CD4-positive, alpha-beta T cell treated with Interleukin-6 at 100 ng/mL for 8 hours (primary cell): ENCODE data around the gene ADGRE2.

Source experiments
- DNase-seq: peaks from one replicate; pipeline ENCODE4 v3.0.0-alpha.2; 2020; ENCODE audit warnings: mixed read lengths, low spot score

Gene ADGRE2

GRCh38 chr19:14735915-14736314, 42.4 kb downstream of the ADGRE2 start:
- DNase-seq = no peak

DNA sequence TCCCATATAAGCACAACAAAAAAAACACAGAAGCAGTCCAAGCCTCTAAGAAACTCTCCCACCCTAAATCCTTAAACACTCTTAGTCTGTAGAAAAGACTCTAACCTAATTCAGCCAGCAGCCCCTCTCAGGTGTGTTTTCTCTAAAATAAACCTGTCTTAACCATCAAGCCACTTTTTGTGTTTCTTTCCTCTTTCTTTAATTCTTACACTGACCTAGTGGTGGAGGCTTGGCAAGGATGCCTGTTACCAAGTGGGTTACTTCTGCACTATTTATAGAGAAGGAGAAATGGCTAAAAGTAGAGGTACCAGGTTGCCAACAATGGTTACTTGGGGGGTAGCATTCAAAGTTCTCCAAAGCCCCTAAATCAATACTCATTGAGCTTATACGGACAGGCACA, 44.8 kb downstream of the ADGRE2 start:
- no peak for DNase-seq

DNA sequence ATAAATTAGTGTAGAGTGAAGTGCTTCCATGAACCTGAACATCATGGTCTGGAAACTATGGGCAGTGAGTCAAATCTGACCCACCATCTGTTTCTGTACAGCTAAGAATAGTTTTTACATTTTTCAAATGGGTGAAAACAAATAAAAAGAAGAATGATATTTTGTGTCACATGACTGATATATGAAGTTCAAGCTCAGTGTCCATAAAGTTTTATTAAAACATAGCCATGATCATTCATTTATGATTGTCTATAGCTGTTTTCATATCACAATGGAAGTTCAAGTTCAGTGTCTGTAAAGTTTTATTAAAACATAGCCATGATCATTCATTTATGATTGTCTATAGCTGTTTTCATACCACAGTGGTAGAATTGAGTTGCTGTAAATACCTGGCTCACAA, 45.9 kb downstream of the ADGRE2 start:
- DNase-seq = no peak

GRCh38 chr19:14731200-14731599, 47.2 kb downstream of the ADGRE2 start:
- no peak for DNase-seq

GRCh38 chr19:14728595-14728994, 49.8 kb downstream of the ADGRE2 start:
- no peak for DNase-seq

DNA sequence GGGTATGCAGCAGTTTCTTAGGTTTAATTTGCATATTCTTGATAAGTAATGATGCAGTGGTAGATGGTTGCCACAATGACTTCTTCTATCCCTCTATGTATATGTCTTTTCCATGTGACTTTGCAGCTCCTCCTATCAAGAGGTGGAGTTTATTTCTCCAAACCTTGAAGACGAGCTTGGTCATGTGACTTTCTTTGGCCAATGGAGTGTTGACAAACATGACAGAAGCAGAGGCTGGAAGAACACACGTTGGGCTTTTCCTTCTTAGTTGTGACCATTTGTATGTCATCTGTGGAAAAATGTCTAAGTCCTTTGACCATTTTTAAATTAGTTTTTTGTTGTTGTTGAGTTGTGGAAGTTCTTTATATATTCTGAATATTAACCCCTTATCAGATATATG, 56.2 kb downstream of the ADGRE2 start:
- DNase-seq = no peak

GRCh38 chr19:14719162-14719561, 59.2 kb downstream of the ADGRE2 start:
- no peak for DNase-seq

DNA sequence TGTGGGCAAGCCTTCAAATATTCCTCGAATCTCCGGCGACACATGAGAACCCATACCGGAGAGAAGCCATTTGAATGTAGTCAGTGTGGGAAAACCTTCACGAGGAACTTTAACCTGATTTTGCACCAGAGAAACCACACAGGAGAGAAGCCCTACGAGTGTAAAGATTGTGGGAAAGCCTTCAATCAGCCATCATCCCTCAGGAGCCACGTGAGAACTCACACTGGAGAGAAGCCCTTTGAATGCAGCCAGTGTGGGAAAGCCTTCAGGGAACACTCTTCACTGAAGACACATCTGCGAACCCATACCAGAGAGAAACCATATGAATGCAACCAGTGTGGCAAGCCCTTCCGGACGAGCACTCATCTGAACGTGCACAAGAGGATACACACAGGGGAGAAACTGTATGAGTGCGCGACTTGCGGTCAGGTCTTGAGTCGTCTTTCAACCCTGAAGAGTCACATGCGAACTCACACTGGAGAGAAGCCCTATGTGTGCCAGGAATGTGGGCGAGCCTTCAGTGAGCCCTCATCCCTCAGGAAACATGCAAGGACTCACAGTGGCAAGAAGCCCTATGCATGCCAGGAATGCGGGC, 59.7 kb downstream of the ADGRE2 start:
- no peak for DNase-seq

DNA sequence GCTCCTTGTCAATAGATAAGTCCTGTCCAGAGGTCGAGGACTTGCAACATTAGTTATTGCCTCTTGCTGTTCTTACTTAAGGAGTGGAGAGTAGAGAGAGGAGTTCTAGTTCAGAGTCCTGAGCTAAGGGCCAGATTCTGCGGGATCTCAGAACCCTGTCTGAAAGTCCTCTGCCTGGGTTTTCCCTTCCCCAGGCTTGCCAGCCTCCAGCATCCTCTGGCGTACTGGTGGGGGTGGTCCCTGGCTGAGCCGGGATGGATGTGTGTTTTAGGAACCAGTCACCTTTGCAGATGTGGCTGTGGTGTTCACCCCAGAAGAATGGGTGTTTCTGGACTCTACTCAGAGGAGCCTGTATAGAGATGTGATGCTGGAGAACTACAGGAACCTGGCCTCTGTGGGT, 62.5 kb downstream of the ADGRE2 start:
- DNase-seq = no peak

GRCh38 chr19:14704450-14704849, 73.9 kb downstream of the ADGRE2 start:
- DNase-seq = no peak

- DNase-seq = no peak
Measured at GRCh38 chr19:14703833-14704232, 74.5 kb downstream of the ADGRE2 start.

DNA sequence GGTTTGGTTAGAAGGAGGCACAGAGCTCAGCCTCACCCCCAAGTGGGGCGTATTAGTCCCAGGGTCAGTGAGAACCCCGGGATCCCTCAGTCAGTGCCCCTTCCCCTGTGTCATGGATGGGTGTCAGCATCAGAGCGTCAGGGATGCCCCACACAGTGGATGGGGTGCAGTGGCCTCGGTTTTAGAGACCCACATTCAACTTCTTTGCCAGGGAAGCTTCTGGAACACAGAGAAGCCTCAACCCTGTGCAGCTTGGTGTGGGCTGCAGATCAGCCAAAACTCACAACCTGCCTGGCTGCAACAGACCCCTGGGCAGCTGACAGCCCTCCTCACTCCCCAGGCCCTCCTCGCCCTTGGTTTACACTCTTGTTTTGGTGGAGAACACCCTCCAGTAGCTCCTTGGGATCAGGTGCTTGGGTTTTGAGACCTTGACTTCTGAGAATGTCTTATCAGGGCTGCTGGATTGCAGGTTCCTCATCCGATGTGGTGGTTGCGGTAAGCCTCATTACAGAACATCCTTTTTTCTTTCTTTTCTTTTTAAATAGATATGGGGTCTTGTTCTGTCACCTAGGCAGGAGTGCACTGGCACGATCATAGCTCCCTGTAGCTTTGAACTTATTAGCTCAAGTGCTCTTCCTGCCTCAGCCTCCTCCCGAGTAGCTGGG, 77.5 kb downstream of the ADGRE2 start:
- DNase-seq = no peak

GRCh38 chr19:14699641-14700040, 78.7 kb downstream of the ADGRE2 start:
- DNase-seq = no peak

GRCh38 chr19:14695471-14695870, 82.9 kb downstream of the ADGRE2 start:
- DNase-seq = no peak

DNA sequence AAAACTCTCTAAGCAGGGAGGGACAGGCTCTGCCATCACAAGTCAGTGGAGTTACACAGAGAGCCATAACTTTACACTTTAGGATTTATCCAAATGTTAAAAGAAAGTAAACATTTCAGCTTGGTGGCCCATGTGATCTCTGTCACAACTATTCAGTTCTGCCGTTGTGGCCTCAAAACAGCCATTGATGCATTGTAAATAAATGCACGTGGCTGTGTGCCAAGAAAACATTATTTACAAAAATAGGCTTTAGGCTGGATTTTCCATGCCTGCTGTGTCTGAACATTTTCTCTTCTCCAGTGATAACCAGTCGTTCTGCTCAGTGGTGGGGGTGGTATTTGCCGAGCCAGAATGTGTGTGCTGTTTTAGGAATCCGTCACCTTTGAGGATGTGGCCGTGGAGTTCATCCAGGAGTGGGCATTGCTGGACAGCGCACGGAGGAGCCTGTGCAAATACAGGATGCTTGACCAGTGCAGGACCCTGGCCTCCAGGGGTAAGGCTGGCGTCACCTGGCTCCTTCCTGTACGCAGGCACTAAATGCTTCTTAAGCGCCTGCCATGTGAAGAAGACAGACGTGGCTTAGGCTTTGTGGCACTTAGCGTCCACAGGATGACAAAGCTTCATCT, 83.6 kb downstream of the ADGRE2 start:
- no peak for DNase-seq

GRCh38 chr19:14689598-14690503, 88.5 kb downstream of the ADGRE2 start, which contains the start of gene ZNF333:
ZNF333 (plus strand) TSS chr19:14690048; CDS start chr19:14693492, 3,444 bp downstream.
- DNase-seq = peak; percentile 96

- peak; percentile 6 for DNase-seq
Measured at GRCh38 chr19:14686411-14686810, 91.9 kb downstream of the ADGRE2 start.

- peak; percentile 12 for DNase-seq
Measured at GRCh38 chr19:14683439-14683838, 94.9 kb downstream of the ADGRE2 start.
